ENCODE measurements around the gene ACD. TPM values are rescaled to one million over a fixed set of nuclear protein-coding genes. Genes with fewer than 3 reads are reported as not detected.

Gene ACD
- polyA plus RNA-seq, 1 experiment, result 11.4 TPM

DNA sequence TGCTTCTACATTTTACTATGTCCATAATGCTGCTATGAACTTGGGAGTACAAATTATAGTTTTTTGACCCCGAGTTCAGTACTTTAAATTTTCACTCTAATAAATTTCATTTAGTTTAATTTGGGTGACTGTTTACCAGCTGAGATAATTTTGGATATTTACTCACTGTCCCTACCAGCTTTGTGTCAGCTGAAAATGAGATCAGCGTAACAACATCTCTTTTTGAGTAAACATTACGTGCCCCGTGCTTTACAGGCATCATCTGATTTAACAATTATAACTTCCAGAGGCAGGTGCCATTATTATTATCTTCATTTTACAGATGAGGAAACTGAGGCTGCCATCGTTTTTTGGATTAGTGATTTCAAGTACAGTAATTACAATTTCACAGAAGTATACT, 44.0 kb upstream of the ACD start:
- Histone ChIP-seq H3K27ac (ENCODE audit: low read depth, low read length) (no peak overlapping the region), H3K9me3 (ENCODE audit: control insufficient read depth, insufficient read depth, low read length) (no peaks in the 10 kb centered on the region), H3K4me3 (ENCODE audit: low read depth, low read length) (no peak overlapping the region), H3K27me3 (ENCODE audit: control insufficient read depth, insufficient read depth, low read length) (no peaks in the 10 kb centered on the region)
- TF ChIP-seq, protein P1, sequence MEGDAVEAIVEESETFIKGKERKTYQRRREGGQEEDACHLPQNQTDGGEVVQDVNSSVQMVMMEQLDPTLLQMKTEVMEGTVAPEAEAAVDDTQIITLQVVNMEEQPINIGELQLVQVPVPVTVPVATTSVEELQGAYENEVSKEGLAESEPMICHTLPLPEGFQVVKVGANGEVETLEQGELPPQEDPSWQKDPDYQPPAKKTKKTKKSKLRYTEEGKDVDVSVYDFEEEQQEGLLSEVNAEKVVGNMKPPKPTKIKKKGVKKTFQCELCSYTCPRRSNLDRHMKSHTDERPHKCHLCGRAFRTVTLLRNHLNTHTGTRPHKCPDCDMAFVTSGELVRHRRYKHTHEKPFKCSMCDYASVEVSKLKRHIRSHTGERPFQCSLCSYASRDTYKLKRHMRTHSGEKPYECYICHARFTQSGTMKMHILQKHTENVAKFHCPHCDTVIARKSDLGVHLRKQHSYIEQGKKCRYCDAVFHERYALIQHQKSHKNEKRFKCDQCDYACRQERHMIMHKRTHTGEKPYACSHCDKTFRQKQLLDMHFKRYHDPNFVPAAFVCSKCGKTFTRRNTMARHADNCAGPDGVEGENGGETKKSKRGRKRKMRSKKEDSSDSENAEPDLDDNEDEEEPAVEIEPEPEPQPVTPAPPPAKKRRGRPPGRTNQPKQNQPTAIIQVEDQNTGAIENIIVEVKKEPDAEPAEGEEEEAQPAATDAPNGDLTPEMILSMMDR (IDR thresholded peaks at IDR 0.05; ENCODE audit: low read depth, low read length), result no peak
- DNase-seq (ENCODE audit: low read depth, low spot score), result no peak
- CTCF ChIA-PET, result no interaction called here
- POLR2A ChIA-PET, result no interaction called here

DNA sequence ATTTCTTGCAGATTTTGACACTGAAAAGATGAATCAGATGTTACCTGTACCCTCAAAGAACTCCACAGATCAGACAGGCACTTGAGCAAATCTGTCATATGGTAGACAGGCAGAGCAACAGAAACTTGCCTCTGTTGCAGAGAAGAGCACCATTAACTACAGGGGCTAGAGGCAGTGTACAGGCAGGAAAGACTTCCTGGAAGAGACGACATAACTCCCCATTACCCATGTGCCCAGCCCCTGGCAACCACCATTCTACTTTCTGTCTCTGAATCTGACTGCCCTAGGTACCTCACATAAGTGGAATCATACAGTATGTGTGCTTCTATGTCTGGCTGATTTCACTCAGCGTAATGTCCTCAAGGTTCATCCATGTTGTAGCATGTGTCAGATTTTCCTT, 43.6 kb upstream of the ACD start:
- H3K4me3 ChIP-seq (ENCODE audit: low read depth, low read length), result no peak overlapping the region
- H3K9me3 ChIP-seq (ENCODE audit: control insufficient read depth, insufficient read depth, low read length), result no peaks in the 10 kb centered on the region
- DNase-seq (ENCODE audit: low read depth, low spot score), result no peak
- POLR2A ChIA-PET, result no interaction called here
- TF ChIP-seq, protein P1 (IDR thresholded peaks at IDR 0.05; ENCODE audit: low read depth, low read length), result no peak
- CTCF ChIA-PET, result no interaction called here
- no peak overlapping the region for H3K27ac ChIP-seq (ENCODE audit: low read depth, low read length)
- no peaks in the 10 kb centered on the region for H3K27me3 ChIP-seq (ENCODE audit: control insufficient read depth, insufficient read depth, low read length)

DNA sequence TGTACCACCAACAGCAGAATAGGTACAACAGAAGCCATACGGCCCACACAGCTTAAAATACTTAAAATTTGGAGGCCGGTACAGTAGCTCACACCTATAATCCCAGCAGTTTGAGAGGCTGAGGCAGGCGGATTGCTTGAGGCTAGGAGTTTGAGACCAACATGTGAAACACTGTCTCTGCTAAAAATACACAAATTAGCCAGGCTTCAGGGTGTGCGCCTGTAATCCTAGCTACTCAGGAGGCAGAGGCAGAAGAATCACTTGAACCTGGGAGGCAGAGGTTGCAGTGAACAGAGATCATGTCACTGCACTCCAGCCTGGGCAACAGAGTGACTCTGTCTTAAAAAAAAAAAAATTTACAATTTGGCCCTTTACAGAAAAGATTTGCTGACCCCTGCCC, 42.1 kb upstream of the ACD start:
- Histone ChIP-seq H3K4me3 (ENCODE audit: low read depth, low read length) (no peak overlapping the region), H3K27ac (ENCODE audit: low read depth, low read length) (no peak overlapping the region), H3K9me3 (ENCODE audit: control insufficient read depth, insufficient read depth, low read length) (no peaks in the 10 kb centered on the region), H3K27me3 (ENCODE audit: control insufficient read depth, insufficient read depth, low read length) (no peaks in the 10 kb centered on the region)
- CTCF ChIA-PET, result no interaction called here
- no peak for DNase-seq (ENCODE audit: low read depth, low spot score)
- POLR2A ChIA-PET, result no interaction called here
- TF ChIP-seq, protein P1 (IDR thresholded peaks at IDR 0.05; ENCODE audit: low read depth, low read length), result no peak

DNA sequence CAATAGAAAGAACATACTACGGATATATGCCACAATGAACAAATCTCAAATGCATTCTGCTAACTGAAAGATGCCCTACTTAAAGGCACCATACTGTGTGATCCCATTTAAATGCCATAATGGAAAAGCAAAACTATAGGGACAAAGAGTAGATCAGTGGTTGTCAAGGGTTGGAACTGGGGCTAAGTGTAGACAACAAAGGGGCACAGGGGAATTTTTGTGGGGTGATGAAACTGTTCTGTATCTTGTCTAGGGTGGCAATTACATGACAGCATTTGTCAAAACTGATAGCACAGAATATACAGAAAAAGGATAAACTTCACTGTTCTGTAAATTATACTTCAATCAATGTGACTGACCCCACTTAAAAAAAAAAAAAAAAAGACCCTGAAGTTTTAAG, 41.4 kb upstream of the ACD start:
- POLR2A ChIA-PET, result no interaction called here
- DNase-seq (ENCODE audit: low read depth, low spot score), result no peak
- TF ChIP-seq, protein P1 (IDR thresholded peaks at IDR 0.05; ENCODE audit: low read depth, low read length), result no peak
- Histone ChIP-seq H3K4me3 (ENCODE audit: low read depth, low read length) (no peak overlapping the region), H3K27ac (ENCODE audit: low read depth, low read length) (no peak overlapping the region), H3K27me3 (ENCODE audit: control insufficient read depth, insufficient read depth, low read length) (no peaks in the 10 kb centered on the region), H3K9me3 (ENCODE audit: control insufficient read depth, insufficient read depth, low read length) (no peaks in the 10 kb centered on the region)
- CTCF ChIA-PET, result no interaction called here

DNA sequence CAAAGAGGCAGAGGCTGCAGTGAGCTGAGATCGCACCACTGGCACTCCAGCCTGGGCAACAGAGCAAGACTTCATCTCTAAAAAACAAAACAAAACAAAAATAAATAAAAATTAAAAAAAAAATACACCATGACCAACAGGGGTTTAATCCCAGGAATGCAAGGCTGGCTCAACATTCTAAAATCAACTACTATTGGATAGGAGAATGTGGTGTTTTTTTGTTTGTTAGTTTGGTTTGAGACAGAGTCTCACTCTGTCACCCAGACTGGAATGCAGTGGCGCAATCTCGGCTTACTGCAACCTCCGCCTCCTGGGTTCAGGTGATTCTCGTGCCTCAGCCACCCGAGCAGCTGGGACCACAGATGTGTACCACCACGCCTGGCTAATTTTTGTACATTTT, 39.2 kb upstream of the ACD start:
- POLR2A ChIA-PET, result no interaction called here
- TF ChIP-seq, protein P1 (IDR thresholded peaks at IDR 0.05; ENCODE audit: low read depth, low read length), result no peak
- CTCF ChIA-PET, result no interaction called here

More for the DNA sequence above, 39.2 kb upstream of the ACD start:
- Histone ChIP-seq H3K9me3 (ENCODE audit: control insufficient read depth, insufficient read depth, low read length) (no peaks in the 10 kb centered on the region), H3K4me3 (ENCODE audit: low read depth, low read length) (no peak overlapping the region), H3K27ac (ENCODE audit: low read depth, low read length) (no peak overlapping the region), H3K27me3 (ENCODE audit: control insufficient read depth, insufficient read depth, low read length) (no peaks in the 10 kb centered on the region)
- no peak for DNase-seq (ENCODE audit: low read depth, low spot score)

All from AG04450 (cell line).